Posterior cingulate gyrus (tissue), 11 donors: ENCODE data around the gene GIPR.
A peak's percentile ranks its signal among the peaks of the same experiment; 100 is the strongest.
"Not testable (repeated sequence)": the region's sequence is repeated elsewhere in the genome, so short reads cannot be mapped to it uniquely, and the experiment has no call there.

Source experiments
- DNase-seq, 10 donors: peaks; one replicate each; pipeline versions ENCODE4 v3.0.0 to v3.0.0-alpha.2; 2020 to 2021; ENCODE audit warnings: mixed read lengths in 3 of 10
- intact Hi-C: fragments of 100-400 bp; cut with DNase I; formaldehyde crosslinking; loops from one replicate; pipeline ENCODE4 v1.15.1; 2023

GIPR gene, protein sequence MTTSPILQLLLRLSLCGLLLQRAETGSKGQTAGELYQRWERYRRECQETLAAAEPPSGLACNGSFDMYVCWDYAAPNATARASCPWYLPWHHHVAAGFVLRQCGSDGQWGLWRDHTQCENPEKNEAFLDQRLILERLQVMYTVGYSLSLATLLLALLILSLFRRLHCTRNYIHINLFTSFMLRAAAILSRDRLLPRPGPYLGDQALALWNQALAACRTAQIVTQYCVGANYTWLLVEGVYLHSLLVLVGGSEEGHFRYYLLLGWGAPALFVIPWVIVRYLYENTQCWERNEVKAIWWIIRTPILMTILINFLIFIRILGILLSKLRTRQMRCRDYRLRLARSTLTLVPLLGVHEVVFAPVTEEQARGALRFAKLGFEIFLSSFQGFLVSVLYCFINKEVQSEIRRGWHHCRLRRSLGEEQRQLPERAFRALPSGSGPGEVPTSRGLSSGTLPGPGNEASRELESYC

GRCh38 chr19:45667620-45668341 is at the start of gene GIPR:
TSS of gene GIPR (plus strand) at chr19:45668221. CDS start at chr19:45669521, 1,300 bp downstream.
- peak in 1 of 10 donors; percentile 46 for DNase-seq
- intact Hi-C loops, result no loop called here

DNA sequence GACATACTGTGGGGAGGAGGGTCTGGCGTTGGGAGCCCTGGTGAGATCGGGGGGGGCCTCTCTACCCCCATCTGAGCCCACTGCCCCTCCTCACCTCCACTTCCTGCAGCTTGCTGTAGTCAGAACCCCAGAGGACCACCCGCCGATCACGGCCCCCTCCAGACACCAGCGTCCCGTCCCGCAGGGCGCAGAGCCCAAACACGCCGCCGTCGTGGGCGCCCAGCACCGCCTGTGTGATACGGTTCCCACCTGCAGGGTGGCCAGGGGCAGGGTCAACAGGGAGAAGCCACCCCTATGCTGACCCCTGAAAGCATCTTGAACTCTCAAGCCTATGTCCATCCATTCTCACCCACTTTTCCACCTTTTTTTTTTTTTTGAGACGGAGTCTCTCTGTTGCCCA is 46.6 kb upstream of the GIPR start:
- no peak for DNase-seq
- intact Hi-C loops, result no loop called here

DNA sequence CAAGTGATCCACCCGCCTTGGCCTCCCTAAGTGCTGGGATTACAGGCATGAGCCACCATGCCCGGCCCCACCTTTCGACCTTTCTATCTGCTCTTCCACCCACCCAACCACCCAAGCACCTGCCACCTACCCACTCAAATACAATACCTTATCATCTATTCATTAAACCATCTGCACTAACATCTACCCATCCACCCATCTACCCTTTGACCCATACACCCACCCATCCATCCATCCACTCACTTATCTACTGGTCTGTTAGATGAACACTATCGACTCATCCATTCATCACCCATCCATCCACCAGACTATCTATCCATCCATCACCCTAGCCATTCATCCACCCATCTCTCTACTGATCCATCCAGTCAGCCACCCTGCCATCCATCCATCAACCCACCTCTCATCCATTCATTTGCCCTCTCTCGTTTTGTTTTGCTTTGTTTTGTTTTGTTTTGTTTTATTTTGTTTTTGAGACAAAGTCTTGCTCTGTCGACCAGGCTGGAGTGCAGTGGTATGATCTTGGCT is 46.0 kb upstream of the GIPR start:
- DNase-seq, result no peak
- intact Hi-C loops, result no loop called here

DNA sequence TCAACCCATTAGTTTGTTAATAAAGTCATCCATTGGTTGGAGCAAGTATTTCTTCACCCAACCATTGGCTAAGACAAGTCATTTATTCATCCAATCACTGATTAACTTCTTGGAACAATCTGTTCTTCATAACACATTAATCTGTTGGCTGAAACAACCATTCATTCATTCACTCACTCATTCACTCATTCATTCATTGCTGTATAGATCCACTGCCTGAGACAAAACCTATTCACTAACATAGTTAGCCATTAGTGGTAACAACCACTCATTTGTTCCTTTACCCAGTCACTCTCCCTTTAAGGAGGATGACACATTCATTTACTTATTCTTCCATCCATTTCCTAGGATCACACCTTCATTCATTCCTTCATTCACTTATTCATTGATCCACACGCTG is 44.0 kb upstream of the GIPR start:
- no peak for DNase-seq
- intact Hi-C loops, result no loop called here

DNA sequence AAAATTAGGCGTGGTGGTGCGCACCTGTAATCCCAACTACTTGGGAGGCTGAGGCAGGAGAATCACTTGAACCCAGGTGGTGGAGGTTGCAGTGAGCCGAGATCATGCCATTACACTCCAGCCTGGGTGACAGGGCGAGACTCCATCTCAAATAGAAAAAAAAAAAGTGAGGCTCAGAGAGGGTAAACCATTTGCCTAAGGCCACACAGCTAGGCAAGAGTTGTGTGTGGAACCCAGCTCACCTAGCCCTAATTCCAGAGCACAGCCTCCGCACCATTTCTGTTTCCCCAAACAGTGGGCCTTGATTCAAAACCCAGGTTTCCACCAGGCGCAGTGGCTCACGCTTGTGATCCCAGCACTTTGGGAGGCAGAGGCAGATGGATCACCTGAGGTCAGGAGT is 39.8 kb upstream of the GIPR start:
- intact Hi-C loops, DNase-seq: not testable (repeated sequence)

- intact Hi-C loops, result no loop called here
- DNase-seq, result no peak
Observed at GRCh38 chr19:45629704-45630103, 38.3 kb upstream of the GIPR start.

GRCh38 chr19:45630463-45630862 is 37.6 kb upstream of the GIPR start:
- no peak for DNase-seq
- intact Hi-C loops, result no loop called here

DNA sequence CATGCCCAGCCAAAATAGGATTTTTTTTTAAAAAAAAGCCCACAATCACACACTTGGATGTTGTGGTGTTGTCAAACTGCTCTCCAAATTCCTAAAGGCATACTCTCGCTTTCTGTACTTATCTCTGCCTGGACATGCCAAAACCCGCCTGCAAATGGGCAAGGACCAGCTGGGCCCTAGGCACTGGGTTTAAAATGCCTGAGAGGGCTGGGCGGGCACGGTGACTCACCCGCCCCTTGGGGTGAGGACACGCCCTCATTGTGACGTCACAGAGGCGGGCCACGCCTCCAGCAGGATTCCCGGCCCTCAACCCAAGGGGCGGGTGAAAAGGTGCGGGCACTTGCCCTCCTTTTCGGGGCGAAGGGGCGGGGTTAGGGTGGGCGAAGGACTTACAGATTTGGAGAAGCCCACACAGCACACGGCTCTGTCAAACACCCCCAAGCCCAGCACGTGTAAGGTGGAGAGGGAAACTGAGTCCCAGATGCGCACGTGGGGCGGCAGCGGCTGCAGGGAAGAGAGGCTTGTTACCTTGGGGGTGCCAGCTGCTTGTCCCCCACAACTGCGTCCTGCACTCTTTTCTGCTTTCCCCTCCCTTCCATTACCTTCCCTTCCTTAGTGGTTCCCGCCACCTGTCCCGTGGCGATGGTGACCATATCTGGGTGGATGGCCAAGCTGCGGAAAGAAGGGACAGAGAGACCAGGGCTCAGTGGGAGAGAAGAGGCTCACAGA is 35.4 kb upstream of the GIPR start:
- peak in 6 of 10 donors; percentile 29 to 92 (median 50) for DNase-seq
- intact Hi-C loops, result no loop called here

- intact Hi-C loops, result no loop called here
- no peak for DNase-seq
Observed at GRCh38 chr19:45636275-45636674, 31.7 kb upstream of the GIPR start.

- intact Hi-C loops, result no loop called here
- DNase-seq, result no peak
Observed at GRCh38 chr19:45636902-45637301, 31.1 kb upstream of the GIPR start.

DNA sequence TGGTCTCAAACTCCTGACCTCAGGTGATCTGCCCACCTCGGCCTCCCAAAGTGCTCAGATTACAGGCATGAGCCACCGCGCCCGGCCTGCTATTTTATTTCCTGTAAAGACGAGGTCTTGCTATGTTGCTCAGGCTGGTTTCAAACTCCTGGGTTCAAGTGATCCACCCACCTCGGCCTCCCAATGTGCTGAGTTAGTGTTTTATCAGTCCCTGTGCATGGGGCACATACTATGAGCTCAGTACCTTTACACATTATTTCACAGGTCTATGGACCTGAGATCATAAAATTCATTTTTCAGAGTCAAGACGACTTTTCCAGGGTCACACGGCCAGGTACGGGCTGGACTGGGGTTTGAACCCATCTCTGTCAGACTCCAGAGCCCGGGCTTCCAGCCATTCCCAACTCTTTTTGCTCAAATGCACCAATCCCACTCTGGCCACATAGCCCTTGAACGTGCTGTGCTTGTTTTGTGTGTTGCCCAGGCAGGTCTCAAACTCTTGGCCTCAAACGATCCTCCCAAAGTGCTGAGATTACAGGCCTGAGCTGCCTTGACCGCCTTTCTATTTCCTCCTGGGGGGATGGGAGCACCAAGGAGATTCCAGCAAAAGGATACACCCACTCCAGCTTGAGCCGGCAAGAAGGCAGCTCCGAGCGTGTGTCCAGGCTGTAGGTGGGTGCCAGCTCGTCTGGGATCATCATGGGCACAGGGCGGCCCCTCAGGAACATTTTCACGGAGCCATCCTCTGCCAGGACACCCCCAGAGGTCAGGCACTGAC is 29.9 kb upstream of the GIPR start:
- intact Hi-C loops, result no loop called here
- DNase-seq, result no peak

DNA sequence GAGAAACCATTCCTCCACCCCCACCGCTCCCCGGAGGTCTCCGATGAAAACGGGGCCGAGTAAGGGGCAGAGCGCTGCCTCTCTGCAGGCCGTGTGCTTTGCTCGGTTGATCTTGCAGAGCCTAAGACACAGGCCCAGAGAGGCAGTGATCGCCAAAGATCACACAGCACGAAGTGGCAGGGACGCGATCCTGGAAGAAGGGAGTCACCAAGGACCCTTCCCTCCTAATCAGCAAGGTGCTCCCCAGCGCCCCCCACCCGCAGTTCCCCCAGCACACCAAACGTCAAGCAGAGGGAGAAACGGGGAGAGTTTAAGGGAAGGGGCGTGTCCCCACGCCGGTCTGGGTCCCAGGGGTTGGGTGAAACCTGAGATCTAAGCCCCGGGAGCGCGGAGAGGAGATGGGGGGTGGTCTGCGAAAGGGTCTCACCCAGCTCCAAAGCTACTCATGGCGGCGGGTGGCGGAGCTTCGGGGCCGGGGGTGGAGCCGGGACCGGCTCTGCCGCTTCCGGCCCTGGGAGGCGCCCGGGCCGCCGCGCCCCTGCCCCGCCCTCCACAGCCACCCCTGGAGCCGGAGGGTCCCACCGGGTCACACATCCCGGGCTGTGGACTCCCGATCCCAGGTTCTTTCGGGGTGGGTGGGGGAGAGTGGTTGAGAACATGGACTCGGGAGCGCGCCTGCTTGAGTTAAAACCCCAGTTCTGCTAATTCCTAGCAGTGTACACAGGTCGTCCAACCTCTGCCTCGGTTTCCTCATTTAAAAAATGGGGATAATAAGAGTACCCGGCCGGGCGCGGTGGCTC is 28.9 kb upstream of the GIPR start, which contains the start of gene EML2:
EML2 (minus strand) TSS at position 468 of the 800 bp plus-strand sequence; CDS start at position 447, 21 bp downstream.
- intact Hi-C loops, result no loop called here
- no peak for DNase-seq

- DNase-seq, result no peak
- intact Hi-C loops, result loop anchor here (5.0 kb wide), 2 partner anchors 41 to 119 kb away; no protein-coding TSS in a partner anchor
Observed at GRCh38 chr19:45640849-45641273, 27.2 kb upstream of the GIPR start.

- intact Hi-C loops, result loop anchor here (5.0 kb wide), 2 partner anchors 41 to 119 kb away; no protein-coding TSS in a partner anchor
- peak in 2 of 10 donors; percentile 17 to 35 for DNase-seq
Observed at GRCh38 chr19:45641274-45642105, 26.5 kb upstream of the GIPR start.

DNA sequence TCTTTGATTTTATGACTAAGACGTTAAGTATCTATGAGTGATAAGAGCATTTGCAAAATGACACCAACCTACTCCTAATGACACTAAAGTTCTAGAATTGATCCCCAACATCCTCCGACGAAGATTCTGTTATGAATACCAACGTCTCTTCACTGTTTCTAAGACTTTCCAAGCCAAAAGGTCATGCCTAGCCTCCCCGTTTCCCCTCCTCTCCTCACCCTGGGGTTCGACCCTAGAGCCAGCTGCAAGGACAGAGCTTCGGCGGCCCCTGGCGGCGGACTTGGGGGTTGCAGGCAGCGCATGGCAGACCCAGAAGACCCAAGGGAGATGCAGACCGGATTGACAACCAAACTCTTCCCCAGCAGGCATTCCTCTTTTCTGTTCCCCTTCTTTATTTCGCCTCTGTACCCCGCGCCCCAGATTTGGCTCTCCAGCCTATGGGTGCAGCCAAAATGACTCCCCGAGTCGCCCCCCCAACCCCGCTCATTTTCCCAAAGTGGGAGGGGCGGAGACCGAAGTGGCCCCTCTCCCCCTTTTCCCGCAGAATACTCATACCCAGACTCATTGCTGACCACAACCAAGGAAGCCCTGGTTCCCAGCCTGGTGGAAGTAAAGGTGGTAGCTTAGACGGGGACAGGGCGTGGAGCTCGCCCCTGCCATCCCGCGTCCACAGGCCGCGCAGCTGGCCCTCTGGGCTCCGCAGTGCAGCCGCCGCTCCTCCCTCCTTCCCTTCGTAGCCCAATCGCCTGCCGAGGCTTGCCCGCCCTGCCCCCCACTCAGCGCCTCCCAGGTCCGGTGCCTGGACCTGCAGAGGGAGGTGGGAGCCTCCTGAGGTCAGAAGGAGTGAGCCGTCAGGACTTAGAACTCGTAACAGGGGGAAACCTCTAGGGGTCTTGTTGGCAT is 24.7 kb upstream of the GIPR start:
- intact Hi-C loops, result loop anchor here (1.0 to 5.0 kb wide), 3 partner anchors 36 to 121 kb away; no protein-coding TSS in a partner anchor
- peak; percentile 84 to 98 (median 93) for DNase-seq

DNA sequence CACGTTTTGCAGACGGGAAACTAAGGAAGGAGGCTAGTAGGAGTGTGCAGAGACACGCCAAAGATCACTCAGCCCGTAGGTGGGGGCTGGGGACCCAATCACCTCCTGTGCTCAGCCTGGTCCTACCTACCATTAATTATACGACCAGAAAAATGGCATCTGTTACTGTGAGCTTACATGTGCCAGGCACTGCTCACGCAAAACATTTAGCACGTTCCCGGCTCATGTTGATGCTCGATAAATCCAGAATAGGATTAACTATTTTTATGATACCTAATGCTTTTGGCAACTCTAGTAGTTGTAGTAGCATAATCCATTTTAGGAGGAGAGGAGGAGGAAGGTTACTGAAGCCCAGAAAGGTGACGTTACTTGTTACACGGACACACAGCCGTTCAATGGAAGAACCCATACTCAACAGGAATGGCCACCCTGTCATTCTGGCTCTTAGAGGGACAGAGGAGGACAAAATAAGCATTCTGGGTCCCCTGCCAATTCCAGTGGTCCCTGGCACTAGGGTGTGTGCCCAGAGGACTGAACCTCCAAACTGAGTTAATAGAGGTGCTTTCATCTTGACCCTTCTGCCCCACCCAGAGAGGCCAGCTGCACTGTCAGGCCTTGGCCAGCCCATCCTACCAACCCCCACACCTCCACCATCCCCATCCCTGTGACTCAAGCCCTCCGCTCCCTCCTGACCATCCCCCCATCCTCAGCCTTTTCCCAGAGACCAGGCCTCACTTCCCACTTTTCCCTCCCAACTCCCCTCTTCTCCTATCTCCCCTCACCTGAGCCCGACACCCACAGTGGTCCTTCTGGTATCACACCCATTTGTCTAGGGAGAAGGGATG is 23.9 kb upstream of the GIPR start:
- peak in 6 of 10 donors; percentile 17 to 87 (median 24) for DNase-seq
- intact Hi-C loops, result loop anchor here (1.0 to 5.0 kb wide), 3 partner anchors 37 to 122 kb away; no protein-coding TSS in a partner anchor
